NCI-H1930 (cell line): ENCODE measurements around the gene HEG1.

Source experiments
- DNase-seq, 2 experiments: peaks; one replicate each; lab custom pipeline; 2025; lab: John Stamatoyannopoulos, UW

The HEG1 gene

DNA sequence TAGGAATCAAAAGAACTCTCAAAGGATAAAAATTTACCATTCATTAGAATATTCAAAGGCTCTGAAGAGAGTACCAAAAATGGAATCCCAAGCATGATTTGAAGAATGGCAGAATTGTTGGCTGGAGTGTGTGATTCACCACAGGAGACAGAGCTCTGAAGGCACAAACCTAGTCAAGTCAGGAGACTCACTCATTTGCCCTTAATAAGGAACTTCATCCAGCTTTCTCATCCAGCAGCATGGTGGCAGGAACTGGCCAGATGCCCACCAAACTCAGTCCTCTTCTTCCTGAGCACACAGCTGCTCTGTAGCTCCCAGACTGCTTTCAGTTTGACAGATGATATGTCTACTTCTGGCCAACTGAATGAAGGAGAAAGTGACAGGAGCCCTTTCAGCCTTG is 16.5 kb upstream of the HEG1 start:
- DNase-seq: no peak

- DNase-seq: no peak
Observed at GRCh38 chr3:125069968-125070745, 14.4 kb upstream of the HEG1 start.

DNA sequence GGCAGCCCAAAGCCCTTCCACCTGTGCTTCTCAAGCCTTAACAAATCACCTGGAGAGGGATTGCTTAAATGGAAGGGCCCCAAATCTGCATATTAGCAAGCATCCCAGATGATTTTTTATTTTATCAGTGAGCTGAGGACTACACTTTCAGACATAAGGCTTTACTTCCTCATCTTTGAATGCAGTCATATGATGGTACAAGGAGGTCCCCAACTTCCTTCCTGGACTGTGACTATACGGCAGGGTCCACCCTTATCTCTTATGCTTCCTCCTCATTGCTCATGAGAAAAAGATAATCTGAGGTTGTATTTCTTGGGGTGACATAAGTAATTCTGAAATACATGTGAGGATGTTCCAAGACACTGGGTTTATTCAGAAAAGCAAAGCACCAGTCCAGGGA is 13.7 kb upstream of the HEG1 start:
- no peak for DNase-seq

DNA sequence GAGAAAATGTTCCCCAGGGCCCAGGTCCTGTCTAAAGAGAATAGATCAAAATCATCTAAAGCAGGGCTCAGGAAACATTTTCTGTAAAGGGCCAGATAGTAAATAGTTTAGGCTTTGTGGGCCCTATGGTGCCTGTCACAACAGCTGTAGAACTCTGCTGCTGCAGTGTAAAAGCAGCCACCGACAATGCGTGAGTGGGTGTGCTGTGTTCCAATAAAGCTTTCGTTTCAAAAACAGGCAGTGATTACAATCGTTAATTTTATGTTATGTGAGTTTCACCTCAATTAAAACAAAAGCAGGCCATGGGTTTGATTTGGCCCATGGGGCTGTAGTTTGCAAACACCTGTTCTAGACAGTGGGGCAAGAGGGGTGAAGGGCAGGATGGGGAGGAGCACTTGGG is 12.5 kb upstream of the HEG1 start:
- no peak for DNase-seq

GRCh38 chr3:125067225-125067624 is 11.4 kb upstream of the HEG1 start:
- no peak for DNase-seq

- no peak for DNase-seq
Observed at GRCh38 chr3:125062904-125063618, 7.3 kb upstream of the HEG1 start.

- DNase-seq: no peak
Observed at GRCh38 chr3:125061646-125062045, 5.8 kb upstream of the HEG1 start.

GRCh38 chr3:125061170-125061569 is 5.4 kb upstream of the HEG1 start:
- DNase-seq: no peak

DNA sequence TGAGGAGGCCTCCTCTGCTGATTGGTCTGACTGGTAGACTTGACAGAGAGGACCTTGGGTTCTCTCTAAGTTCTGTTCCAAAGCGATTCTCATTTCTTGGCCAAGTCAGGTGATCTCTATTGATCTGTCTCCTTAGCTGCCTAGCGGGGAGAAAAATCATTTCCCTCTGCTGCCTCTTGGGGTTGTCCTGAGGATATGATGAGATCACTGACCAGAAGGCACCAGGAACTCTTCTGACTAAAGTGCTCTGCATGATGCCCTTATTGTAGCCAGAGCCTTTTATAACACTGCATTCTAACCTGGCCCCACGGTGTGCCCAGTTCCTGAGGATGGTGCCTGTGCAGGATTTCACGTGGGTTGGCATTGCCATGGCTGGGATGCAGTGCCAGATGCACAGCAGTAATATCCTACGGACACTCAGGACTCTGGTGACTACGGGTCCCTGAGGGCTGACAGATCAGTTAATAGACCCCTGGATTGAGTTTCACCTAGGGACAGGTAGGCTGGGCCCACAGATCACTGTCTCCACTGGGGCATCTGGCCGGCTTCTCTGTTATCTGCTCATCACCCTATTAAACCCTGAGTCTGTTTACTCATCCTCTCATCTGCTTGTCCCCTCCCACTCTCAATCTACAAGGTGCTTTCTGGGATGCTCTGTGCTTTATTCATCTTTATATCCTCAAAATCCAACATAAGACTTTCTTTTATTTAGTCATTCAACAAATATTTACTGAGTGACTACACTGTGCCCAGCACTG is 3.9 kb upstream of the HEG1 start:
- no peak for DNase-seq

DNA sequence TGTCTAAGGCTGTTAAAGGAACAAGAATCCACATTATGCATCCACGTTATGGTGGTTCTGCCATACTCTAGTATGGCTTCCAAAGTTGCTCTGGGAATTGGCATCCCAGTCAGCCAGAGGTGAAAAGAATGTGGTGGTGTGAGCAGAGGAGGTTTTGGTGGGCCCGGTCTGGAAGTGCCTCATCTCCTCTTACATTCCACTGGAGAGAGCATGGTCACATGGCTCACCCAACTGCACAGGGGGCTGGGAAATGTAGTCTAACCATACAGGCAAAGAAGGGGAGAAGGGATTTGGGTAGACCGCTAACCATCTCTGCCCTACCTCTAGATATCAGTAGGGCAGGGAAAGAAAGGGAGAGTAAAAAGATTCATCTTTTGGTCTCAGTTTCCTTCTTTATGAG is 3.2 kb upstream of the HEG1 start:
- no peak for DNase-seq

DNA sequence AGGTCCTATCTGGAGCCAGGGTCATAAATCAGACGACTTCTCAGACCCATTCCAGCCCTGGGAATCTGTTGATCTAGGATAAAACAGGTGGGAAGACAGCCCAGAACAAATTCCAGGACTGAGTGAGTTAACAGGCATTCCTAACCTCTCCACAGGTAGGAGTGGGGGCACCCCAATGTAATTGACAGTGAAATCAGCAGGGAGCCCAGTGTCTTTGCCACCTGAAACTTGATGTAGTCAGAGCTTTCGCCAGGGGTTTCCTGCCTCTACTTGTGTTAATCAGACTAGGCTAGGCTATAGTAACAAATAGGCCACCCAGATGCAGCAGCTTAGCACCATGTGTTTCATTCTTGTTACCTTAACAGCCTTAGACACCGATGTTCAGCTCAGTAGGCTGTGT is 2.7 kb upstream of the HEG1 start:
- DNase-seq: no peak

DNA sequence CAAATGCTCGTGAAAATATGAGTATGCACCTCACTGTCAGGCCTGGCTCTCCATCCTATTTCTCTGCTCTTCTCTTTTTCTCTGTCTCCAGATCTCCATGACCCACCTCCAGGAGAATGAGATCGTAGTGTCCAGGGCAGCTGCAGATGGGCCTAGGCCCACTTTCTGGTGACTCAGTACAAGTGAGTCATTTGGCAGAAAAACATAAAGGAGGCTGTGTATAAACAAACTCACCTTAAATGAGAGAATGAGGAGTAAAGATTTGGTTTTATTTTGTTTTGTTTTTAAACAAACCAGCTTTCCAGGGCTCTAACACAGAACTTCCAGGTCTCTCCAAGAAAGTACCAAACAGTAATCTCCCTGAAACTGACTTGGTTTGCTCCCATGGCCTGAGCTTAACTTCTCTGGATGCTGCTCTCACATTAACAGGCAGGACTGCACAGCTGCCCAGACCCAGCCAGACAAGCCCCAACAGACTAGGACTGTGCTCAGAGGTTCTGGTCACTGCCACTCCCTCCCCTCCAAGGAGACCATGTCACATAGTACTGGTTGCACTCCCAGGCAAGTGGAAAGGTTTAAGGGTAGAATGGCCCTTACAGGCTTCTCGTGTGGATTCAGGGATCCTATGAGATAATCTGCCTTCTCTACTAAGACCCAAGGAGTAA is 1.5 kb upstream of the HEG1 start:
- no peak for DNase-seq

- DNase-seq: no peak
Observed at GRCh38 chr3:125055331-125055912, 375 bp downstream of the HEG1 start.

GRCh38 chr3:125054449-125055329 is 1.1 kb downstream of the HEG1 start:
- DNase-seq: no peak

DNA sequence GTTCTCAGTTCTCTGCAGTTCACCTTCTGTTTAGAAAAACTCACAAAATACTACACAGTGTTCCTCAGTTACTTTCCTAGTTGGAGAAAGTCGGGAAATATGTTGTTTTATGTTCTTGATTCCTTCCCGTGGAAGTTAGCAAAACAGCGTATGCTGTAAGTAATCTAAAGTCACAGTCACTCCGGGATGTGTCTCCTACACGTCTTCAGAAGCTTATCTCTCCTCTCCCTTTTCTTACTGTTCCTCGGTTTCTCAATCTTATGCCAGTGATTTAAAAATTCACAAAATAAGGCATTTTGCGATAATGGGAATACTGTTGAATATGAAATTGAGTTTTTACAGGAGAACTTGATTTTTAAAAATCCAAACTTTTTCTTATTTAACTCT is 1.7 kb downstream of the HEG1 start:
- DNase-seq: no peak

DNA sequence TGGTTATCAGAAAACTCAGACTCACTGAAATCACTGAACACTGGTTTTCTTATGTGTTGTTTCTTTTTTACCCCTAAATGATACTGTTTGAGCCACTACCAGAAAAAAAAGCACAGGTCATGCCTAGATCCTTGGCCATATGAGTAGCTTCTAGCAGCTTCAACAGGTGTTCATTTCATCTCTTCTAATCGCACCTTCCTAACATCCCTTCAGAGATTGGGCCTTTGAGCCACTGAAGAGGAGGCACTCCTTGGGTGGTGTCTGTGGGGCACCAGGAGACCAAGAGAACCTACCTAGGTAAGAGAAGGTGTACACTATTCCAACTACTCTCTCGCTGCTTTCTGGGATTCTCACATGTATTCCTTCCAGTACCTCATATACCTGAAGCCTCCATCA is 2.5 kb downstream of the HEG1 start:
- DNase-seq: no peak

DNA sequence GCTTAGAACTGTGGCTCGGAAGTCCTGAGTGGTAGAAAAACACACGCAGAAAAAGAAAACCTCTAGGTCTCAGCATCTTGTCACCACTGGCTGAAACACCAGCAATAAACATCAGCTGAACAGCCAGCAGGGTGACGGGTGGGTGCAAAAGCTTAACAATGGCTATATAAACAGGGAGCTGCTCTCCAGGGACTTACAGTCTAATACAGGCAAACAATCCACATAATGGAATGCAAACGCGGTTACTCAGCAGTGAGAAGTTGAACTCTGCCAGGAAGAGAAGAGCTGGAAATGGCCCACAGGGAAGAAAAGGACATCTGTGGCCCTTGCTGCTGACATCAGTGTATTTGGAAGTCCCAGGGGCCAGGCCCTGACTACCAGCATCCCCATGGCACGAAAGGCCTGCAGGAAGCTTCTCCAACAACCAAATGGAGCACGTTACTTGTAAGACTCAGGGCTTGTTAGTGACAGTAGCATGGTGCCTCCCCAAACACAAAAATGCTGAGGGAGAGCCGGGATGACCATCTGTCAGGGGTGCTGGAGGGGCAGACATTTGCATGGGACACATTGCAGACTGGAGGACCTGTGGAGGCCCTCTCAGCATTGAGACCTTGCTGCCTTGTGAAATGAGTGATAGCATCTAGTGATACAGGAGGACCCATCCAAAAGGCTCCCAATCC is 3.0 kb downstream of the HEG1 start:
- no peak for DNase-seq

DNA sequence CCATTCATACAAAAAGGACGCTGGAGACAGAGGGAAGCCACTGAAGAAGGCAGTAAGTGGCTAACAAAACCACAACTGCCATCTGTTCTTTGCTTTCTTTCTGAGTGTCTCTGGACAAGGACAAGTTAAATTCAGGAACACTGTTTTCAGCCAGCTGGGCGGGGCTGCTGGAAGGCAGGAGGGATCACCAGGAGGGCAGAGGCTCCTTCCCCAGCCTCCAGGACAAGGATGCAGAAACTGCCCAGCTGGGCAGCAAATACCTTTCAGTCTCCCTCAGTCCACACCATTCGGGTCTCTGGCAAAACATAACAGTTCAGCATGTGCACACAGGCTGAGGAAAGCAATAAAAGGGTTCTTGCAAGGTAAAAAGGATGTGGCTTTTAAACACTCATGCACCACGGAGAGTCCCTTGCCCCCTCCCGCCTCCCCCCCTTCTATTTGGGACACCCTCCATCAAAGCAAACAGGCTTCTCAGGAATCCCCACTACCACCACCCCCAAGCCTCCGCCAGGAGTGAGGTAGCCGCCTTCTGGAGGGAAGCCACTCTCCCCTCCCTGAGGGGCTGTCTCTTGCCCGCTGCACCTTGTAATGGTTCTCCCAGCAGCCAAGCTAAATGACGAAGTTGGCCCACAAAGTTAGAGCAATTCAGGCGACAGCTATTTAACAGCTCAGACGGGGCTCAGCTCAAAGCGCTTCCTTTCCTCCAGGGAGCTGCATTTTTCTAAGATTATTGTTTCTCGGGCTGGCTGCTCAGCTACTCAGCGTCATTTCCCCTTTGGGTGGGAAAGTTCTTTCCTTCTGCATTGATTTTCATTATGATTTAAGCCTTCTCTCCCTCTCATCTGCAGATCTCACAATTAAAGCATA is 3.8 kb downstream of the HEG1 start:
- DNase-seq: no peak

DNA sequence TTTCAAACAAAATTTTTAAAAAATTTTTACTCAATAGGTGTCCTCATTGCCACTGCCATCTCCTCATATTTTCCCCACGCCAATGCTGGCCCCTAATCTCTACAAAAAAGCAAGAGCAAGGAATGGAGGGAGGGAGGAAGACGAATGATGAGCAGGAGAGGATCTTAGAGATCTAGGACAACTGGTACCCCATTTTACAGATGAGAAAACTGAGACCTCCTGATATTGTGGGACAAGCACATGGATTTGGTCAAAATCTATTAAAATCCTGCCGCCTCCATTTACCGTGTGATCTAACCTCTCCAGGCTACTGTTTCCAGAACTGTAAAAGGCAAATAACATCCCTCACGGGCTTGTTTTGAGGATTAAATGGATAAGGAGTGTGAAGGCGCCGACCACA is 4.6 kb downstream of the HEG1 start:
- no peak for DNase-seq
